Pancreas (tissue), 10 donors: Measurements from ENCODE around the gene RIMKLA. TPM values are rescaled to one million over a fixed set of nuclear protein-coding genes. Genes with fewer than 3 reads are reported as not detected.

Experiments
- ATAC-seq, 4 donors: fragments of 200-7000 bp; cut with Tn5 transposase; one replicate each; pipeline versions ENCODE4 v1.8.0 to v1.9.1; 2020; ENCODE audit warnings: mild to moderate bottlenecking in 4 of 4, moderate library complexity in 4 of 4
- DNase-seq, 6 donors: peaks; one replicate each; pipeline ENCODE4 v3.0.0-alpha.2; 2020
- FAIRE-seq: peaks from 2 replicates; lab custom pipeline; 2012; peaks lifted over from hg19 to GRCh38; lab: Jason Lieb, UNC
- H3K27ac ChIP-seq, 4 donors: fragments of 200-600 bp; sonication (generic); 1 replicate in 3 of 4; 2 replicates in 1 of 4; pipeline versions ENCODE4 v1.5.0 to v1.8.0; 2020
- H3K27me3 ChIP-seq, 4 donors: fragments of 200-600 bp; one replicate each; pipeline ENCODE4 v1.8.0; 2021
- H3K36me3 ChIP-seq, 3 donors: fragments of 200-600 bp; sonication (generic) in 1 of 3; one replicate each; pipeline versions ENCODE4 v1.5.0 to v1.8.0; 2020 to 2021
- H3K4me1 ChIP-seq, 3 donors: fragments of 200-600 bp; one replicate each; pipeline ENCODE4 v1.8.0; 2021
- H3K4me3 ChIP-seq, 4 donors: fragments of 200-600 bp; sonication (generic) in 2 of 4; one replicate each; pipeline versions ENCODE4 v1.5.0 to v1.8.0; 2020 to 2021
- H3K9me3 ChIP-seq, 4 donors: fragments of 200-600 bp; one replicate each; pipeline ENCODE4 v1.8.0; 2021
- WGBS, 2 donors: extraction: QIAGEN DNeasy Blood & Tissue Kit; methylation state at CpG; one replicate each; pipeline ENCODE4 v1.1.7; 2013; 5-methylcytosine and 5-hydroxymethylcytosine counted together
- intact Hi-C, 3 donors: fragments of 100-400 bp; cut with DNase I; formaldehyde crosslinking; loops; one replicate each; pipeline versions ENCODE4 v1.11.1 to v1.14.2; 2022
- polyA plus RNA-seq, 2 donors: library from polyadenylated mRNA; stranded (reverse); fragments of 200-250 nt; gene quantifications; one replicate each; pipeline ENCODE4 v1.2.3, GENCODE V29; 2013
- total RNA-seq, 6 donors: library from RNA; stranded (reverse); fragmentation: NEBNext Ultra II Directional in 4 of 6; extraction: Animal tissue kit (Norgen Biotek cat#: 25700) in 4 of 6; gene quantifications; one replicate each; pipeline versions ENCODE4 v1.2.1 to v1.2.4, GENCODE V29; 2021 to 2023
- TF ChIP-seq, protein P1 (sequence below), 4 donors: fragments of 200-600 bp; sonication (generic) in 3 of 4; IDR thresholded peaks; one replicate each; pipeline versions ENCODE4 v1.5.0 to v1.8.0; 2021; ENCODE audit warnings: antibody characterized with exemption in 4 of 4
- donor health status: healthy with polysubstance abuse.
- donor health status: DM: no; HTN: no; CAD: no; lungs with moderate emphysema.
- donor health status: DM: no; HTN: no; CAD: no.
- donor health status: control.
- donor health status: control.
- donor health status: Bipolar disorder and iron deficiency.
- donor health status: DM: yes; HTN: yes; CAD: no.
- donor health status: DM: no; HTN: no; CAD: no.
- donor health status: DM: no; HTN: no; CAD: no.
- donor health status: DM: yes; HTN: yes; CAD: no.

RIMKLA gene
- total and polyA plus RNA-seq, 8 donors, result 0.27 to 2.6 (median 1.9) TPM

DNA sequence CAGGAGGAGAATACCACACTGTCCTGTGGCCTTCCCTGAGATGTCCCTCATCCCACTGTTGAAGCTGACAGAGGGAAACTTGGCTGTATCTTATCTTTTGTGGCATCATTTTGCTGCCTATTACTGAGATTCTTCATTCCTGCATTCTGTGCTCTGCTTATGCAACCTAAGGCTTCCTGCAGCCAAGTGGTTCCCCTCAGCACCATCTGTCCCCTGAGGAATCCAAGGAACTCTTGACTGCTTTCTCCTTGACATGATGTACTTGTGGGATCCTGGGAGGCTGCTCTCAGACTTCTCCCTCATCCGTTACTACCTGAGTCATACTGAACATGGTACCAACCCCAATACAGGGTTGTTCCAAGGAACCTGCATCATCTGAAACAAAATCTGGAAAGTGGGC, 21.1 kb upstream of the RIMKLA start:
- H3K36me3 ChIP-seq, result no peaks in the 10 kb centered on the region
- DNase-seq (no peak), FAIRE-seq (no peak), ATAC-seq (no peak)
- no peak overlapping the region for H3K27ac ChIP-seq
- 89 to 94% methylated on average over 1 of the region's 1 CpG for WGBS, 2 donors
- H3K27me3 ChIP-seq, result peaks cover 0 to 3% (median 0%) of the 10 kb centered on the region in 4 donors
- TF ChIP-seq, protein P1, sequence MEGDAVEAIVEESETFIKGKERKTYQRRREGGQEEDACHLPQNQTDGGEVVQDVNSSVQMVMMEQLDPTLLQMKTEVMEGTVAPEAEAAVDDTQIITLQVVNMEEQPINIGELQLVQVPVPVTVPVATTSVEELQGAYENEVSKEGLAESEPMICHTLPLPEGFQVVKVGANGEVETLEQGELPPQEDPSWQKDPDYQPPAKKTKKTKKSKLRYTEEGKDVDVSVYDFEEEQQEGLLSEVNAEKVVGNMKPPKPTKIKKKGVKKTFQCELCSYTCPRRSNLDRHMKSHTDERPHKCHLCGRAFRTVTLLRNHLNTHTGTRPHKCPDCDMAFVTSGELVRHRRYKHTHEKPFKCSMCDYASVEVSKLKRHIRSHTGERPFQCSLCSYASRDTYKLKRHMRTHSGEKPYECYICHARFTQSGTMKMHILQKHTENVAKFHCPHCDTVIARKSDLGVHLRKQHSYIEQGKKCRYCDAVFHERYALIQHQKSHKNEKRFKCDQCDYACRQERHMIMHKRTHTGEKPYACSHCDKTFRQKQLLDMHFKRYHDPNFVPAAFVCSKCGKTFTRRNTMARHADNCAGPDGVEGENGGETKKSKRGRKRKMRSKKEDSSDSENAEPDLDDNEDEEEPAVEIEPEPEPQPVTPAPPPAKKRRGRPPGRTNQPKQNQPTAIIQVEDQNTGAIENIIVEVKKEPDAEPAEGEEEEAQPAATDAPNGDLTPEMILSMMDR (IDR thresholded peaks at IDR 0.05), result no peak
- H3K4me3 ChIP-seq, result no peak overlapping the region
- intact Hi-C loops, result loop anchor here in 1 of 3 donors (10.0 kb wide), 1 partner anchor 385 kb away; the partner anchor contains the start of gene CLDN19
- no peaks in the 10 kb centered on the region for H3K9me3 ChIP-seq
- no peaks in the 10 kb centered on the region for H3K4me1 ChIP-seq

DNA sequence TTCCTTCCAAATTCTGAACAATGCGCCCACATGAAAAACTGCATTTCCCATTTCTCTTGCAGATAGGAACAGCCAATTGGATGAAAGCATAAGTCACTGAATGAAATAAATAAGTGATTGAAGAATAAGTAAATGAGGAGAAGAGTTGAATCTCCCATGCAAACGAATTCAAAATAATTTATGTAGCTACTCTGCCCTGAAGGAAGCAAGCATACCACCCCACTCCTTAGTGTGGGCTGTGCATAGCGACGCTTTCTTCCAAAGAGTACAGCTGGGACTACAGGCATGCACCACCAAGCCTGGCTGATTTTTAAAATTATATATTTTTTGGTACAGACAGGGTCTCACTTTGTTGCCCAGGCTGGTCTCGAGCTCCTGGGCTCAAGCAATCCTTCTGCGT, 16.5 kb upstream of the RIMKLA start:
- peaks cover 0 to 3% (median 0%) of the 10 kb centered on the region in 4 donors for H3K27me3 ChIP-seq
- 84 to 86% methylated on average over 6 of the region's 6 CpGs for WGBS, 2 donors
- intact Hi-C loops, result no loop called here

DNA sequence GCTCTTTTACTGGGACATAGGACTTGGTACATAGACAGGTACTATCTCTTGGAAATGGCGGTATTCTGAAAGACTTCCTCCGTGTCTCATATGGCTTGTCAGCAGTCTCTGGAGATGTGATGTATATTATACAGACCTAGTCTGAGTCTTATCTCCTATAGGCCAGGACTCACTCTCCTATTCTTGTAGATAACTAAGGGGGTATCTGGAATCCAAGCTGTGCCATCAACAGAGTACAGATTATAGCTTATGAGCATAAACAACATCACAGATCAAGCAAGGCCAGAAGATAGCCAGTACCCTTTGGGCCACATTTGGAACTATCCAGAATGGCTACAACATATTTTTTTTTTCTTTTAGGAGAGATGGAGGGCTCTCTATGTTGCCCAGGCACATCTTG, 16.1 kb upstream of the RIMKLA start:
- DNase-seq (no peak), FAIRE-seq (no peak), ATAC-seq (no peak)
- Histone ChIP-seq H3K36me3 (no peaks in the 10 kb centered on the region), H3K27me3 (peaks cover 0 to 3% (median 0%) of the 10 kb centered on the region in 4 donors), H3K9me3 (no peaks in the 10 kb centered on the region), H3K4me3 (no peak overlapping the region), H3K4me1 (peaks cover 0 to 10% (median 4%) of the 10 kb centered on the region in 3 donors), H3K27ac (no peak overlapping the region)
- WGBS, 2 donors, result 89 to 98% methylated on average over 2 of the region's 2 CpGs
- intact Hi-C loops, result no loop called here
- TF ChIP-seq, protein P1 (IDR thresholded peaks at IDR 0.05), result no peak

More for the DNA sequence above, 16.5 kb upstream of the RIMKLA start:
- peaks cover 0 to 10% (median 4%) of the 10 kb centered on the region in 3 donors for H3K4me1 ChIP-seq
- no peak for ATAC-seq
- no peak for DNase-seq
- H3K9me3 ChIP-seq, result no peaks in the 10 kb centered on the region
- no peak for FAIRE-seq
- H3K4me3 ChIP-seq, result no peak overlapping the region
- H3K27ac ChIP-seq, result no peak overlapping the region
- H3K36me3 ChIP-seq, result no peaks in the 10 kb centered on the region
- TF ChIP-seq, protein P1 (IDR thresholded peaks at IDR 0.05), result no peak

DNA sequence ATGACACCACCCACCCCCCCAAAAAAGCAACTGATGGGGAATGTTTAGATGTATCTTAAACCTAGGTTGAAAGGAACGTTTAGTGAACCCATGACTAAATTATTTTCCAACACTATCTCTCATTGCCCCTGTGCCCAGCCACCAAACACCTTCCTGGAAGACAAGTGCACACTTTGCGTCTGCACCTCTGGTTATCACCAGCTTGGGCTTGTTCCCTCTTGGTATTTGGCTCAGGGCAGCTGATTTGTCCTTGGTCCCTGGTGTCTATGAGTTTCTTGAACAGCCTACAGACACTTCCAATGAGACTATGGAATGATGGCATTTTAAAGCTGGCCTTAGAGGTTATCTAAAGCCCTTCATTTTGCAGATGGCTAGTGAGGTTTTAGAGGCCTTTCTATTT, 15.5 kb upstream of the RIMKLA start:
- intact Hi-C loops, result no loop called here
- Histone ChIP-seq H3K27me3 (peaks cover 0 to 3% (median 0%) of the 10 kb centered on the region in 4 donors), H3K4me3 (no peak overlapping the region), H3K9me3 (no peaks in the 10 kb centered on the region), H3K4me1 (peaks cover 0 to 10% (median 4%) of the 10 kb centered on the region in 3 donors), H3K27ac (no peak overlapping the region), H3K36me3 (no peaks in the 10 kb centered on the region)
- FAIRE-seq, result no peak
- TF ChIP-seq, protein P1 (IDR thresholded peaks at IDR 0.05), result no peak
- WGBS, 2 donors, result 52 to 70% methylated on average over 2 of the region's 2 CpGs
- ATAC-seq, result no peak
- DNase-seq, result no peak

DNA sequence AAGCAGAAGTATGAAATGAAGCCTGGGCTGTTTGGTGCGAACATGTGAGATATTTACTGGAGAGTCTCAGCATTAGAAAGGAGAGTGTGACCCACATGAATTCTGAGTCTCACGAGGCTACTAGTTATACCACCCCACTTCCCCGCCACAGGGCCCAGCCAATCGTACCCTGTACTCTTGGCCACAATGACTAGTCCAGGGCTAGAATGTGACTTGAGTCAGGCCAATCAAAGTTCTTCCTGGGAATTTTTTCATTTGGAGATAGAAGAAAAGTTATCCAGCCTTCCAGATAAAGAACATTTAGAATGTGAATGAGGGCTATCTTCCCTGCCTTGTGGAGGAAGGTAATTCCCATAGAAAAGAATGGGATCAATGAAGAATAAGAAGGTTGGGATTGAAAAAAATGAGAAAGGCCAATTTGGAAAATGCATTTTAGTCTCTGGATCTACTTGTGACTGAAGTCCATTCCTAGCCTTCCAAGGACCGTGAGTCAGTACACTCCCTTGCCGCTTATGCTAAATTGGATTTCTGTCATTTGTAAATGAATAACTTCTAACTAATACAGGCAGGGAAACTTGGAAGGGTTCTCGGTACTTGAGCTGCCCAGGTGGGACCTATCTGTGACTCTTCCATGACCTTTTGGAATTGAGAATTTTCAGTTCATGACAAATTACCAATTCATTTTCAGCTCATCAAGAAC, 12.3 kb upstream of the RIMKLA start:
- intact Hi-C loops, result no loop called here
- H3K27ac ChIP-seq, result no peak overlapping the region
- WGBS, 2 donors, result 51 to 56% methylated on average over 7 of the region's 7 CpGs
- H3K36me3 ChIP-seq, result no peaks in the 10 kb centered on the region
- no peak for FAIRE-seq
- DNase-seq, result peak in 1 of 6 donors; percentile 25
- no peaks in the 10 kb centered on the region for H3K27me3 ChIP-seq
- no peaks in the 10 kb centered on the region for H3K9me3 ChIP-seq
- H3K4me3 ChIP-seq, result no peak overlapping the region
- H3K4me1 ChIP-seq, result peaks cover 0 to 10% (median 4%) of the 10 kb centered on the region in 3 donors
- ATAC-seq, result peak; percentile 91 to 99 (median 97)
- TF ChIP-seq, protein P1 (IDR thresholded peaks at IDR 0.05), result no peak
